Neural progenitor cell (in vitro differentiated cells): Measurements from ENCODE around the gene ACCS. TPM values are rescaled to one million over a fixed set of nuclear protein-coding genes. Genes with fewer than 3 reads are reported as not detected.

Source experiments
- DNase-seq: peaks from one replicate; pipeline ENCODE4 v3.0.0-alpha.2; 2016; ENCODE audit warnings: low spot score
- H2AFZ ChIP-seq: fragments of 200-600 bp; sonication (generic); replicated peaks from 2 replicates; pipeline ENCODE4 v1.6.1; 2016; ENCODE audit warnings: antibody characterized with exemption
- H3F3A ChIP-seq: fragments of 200-600 bp; sonication (generic); 2 replicates; pipeline ENCODE4 v1.6.1; 2016; ENCODE audit warnings: antibody characterized with exemption, low read depth
- H3K27ac ChIP-seq: fragments of 200-600 bp; sonication (generic); 2 replicates; pipeline ENCODE4 v1.5.1; 2016; ENCODE audit warnings: mild to moderate bottlenecking
- H3K27me3 ChIP-seq: fragments of 200-600 bp; sonication (generic); 2 replicates; pipeline ENCODE4 v1.6.1; 2016; ENCODE audit warnings: mild to moderate bottlenecking, moderate library complexity
- H3K36me3 ChIP-seq: fragments of 200-600 bp; sonication (generic); 2 replicates; pipeline ENCODE4 v1.5.1; 2016
- H3K4me1 ChIP-seq: fragments of 200-600 bp; sonication (generic); 2 replicates; pipeline ENCODE4 v1.6.1; 2016; ENCODE audit warnings: mixed run types
- H3K4me2 ChIP-seq: fragments of 200-600 bp; sonication (generic); 2 replicates; pipeline ENCODE4 v1.6.1; 2016
- H3K4me3 ChIP-seq: fragments of 200-600 bp; sonication (generic); 2 replicates; pipeline ENCODE4 v1.5.1; 2016
- H3K79me2 ChIP-seq: fragments of 200-600 bp; sonication (generic); 2 replicates; pipeline ENCODE4 v1.6.1; 2016; ENCODE audit warnings: low read depth
- H3K9ac ChIP-seq: fragments of 200-600 bp; sonication (generic); 2 replicates; pipeline ENCODE4 v1.6.1; 2016
- H3K9me3 ChIP-seq: fragments of 200-600 bp; sonication (generic); 2 replicates; pipeline ENCODE4 v1.5.1; 2016; ENCODE audit warnings: low read depth
- H4K20me1 ChIP-seq: fragments of 200-600 bp; sonication (generic); 2 replicates; pipeline ENCODE4 v1.6.1; 2016; ENCODE audit warnings: low read depth
- H3K27ac Mint-ChIP-seq: 3 replicates; pipeline ENCODE4 v1.8.0; 2021; ENCODE audit warnings: mixed read lengths
- H3K27me3 Mint-ChIP-seq: 2 replicates; pipeline ENCODE4 v1.8.0; 2022; ENCODE audit warnings: low read depth, mild to moderate bottlenecking, inconsistent platforms, moderate library complexity, mixed read lengths; ENCODE audit not compliant: insufficient read depth
- H3K36me3 Mint-ChIP-seq: 3 replicates; pipeline ENCODE4 v1.8.0; 2021; ENCODE audit warnings: mixed read lengths
- H3K4me1 Mint-ChIP-seq: 3 replicates; pipeline ENCODE4 v1.8.0; 2021; ENCODE audit warnings: mixed read lengths
- H3K4me3 Mint-ChIP-seq: 3 replicates; pipeline ENCODE4 v1.8.0; 2021; ENCODE audit warnings: mild to moderate bottlenecking, moderate library complexity, mixed read lengths
- H3K9me3 Mint-ChIP-seq: 3 replicates; pipeline ENCODE4 v1.8.0; 2020; ENCODE audit warnings: mixed read lengths
- EZH2 ChIP-seq: fragments of 200-600 bp; sonication (generic); IDR thresholded peaks from 2 replicates; pipeline ENCODE4 v1.6.1; 2017; ENCODE audit warnings: antibody characterized with exemption, mild to moderate bottlenecking, moderate library complexity
- EZH2phosphoT487 ChIP-seq: fragments of 200-600 bp; sonication (generic); IDR thresholded peaks from 2 replicates; pipeline ENCODE4 v1.6.1; 2017; ENCODE audit warnings: antibody characterized with exemption
- total RNA-seq: library from RNA; depleted of rRNA; stranded (reverse); fragments of >200 nt; gene quantifications from 2 replicates; pipeline ENCODE4 v1.2.3, GENCODE V29; 2015; ENCODE audit warnings: low replicate concordance
- TF ChIP-seq, protein P1 (sequence below): fragments of 200-600 bp; sonication (generic); IDR thresholded peaks from 2 replicates; pipeline ENCODE4 v1.5.1; 2017; ENCODE audit warnings: antibody characterized with exemption, mild to moderate bottlenecking

ACCS gene
- total RNA-seq, 1 donor from 2014 or later: 7.0 TPM

- no peaks in the 10 kb centered on the region for H3K27me3 ChIP-seq
- H3K9me3 ChIP-seq: no peaks in the 10 kb centered on the region
- peaks cover 17% of the 10 kb centered on the region for H3K36me3 Mint-ChIP-seq
- H3K4me2 ChIP-seq: no peak overlapping the region
- H3K27me3 Mint-ChIP-seq: peaks cover 2% of the 10 kb centered on the region
- no peak overlapping the region for H3K27ac ChIP-seq
- H4K20me1 ChIP-seq: peaks cover 40% of the 10 kb centered on the region
- H3K79me2 ChIP-seq: peaks cover 14% of the 10 kb centered on the region
- no peaks in the 10 kb centered on the region for H3K4me1 ChIP-seq
- H3K9ac ChIP-seq: no peak overlapping the region
- TF ChIP-seq EZH2: no peak
- no peak for TF ChIP-seq EZH2phosphoT487
- TF ChIP-seq, protein P1, sequence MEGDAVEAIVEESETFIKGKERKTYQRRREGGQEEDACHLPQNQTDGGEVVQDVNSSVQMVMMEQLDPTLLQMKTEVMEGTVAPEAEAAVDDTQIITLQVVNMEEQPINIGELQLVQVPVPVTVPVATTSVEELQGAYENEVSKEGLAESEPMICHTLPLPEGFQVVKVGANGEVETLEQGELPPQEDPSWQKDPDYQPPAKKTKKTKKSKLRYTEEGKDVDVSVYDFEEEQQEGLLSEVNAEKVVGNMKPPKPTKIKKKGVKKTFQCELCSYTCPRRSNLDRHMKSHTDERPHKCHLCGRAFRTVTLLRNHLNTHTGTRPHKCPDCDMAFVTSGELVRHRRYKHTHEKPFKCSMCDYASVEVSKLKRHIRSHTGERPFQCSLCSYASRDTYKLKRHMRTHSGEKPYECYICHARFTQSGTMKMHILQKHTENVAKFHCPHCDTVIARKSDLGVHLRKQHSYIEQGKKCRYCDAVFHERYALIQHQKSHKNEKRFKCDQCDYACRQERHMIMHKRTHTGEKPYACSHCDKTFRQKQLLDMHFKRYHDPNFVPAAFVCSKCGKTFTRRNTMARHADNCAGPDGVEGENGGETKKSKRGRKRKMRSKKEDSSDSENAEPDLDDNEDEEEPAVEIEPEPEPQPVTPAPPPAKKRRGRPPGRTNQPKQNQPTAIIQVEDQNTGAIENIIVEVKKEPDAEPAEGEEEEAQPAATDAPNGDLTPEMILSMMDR: no peak
- no peak overlapping the region for H2AFZ ChIP-seq
- no peaks in the 10 kb centered on the region for H3K9me3 Mint-ChIP-seq
- DNase-seq: no peak
- H3K4me3 ChIP-seq: no peak overlapping the region
- no peaks in the 10 kb centered on the region for H3K36me3 ChIP-seq
- peaks cover 1% of the 10 kb centered on the region for H3F3A ChIP-seq
- H3K4me3 Mint-ChIP-seq: no peak overlapping the region
- H3K27ac Mint-ChIP-seq: no peak overlapping the region
- H3K4me1 Mint-ChIP-seq: no peaks in the 10 kb centered on the region
Observed at GRCh38 chr11:44104481-44105294, 38.6 kb downstream of the ACCS start.

DNA sequence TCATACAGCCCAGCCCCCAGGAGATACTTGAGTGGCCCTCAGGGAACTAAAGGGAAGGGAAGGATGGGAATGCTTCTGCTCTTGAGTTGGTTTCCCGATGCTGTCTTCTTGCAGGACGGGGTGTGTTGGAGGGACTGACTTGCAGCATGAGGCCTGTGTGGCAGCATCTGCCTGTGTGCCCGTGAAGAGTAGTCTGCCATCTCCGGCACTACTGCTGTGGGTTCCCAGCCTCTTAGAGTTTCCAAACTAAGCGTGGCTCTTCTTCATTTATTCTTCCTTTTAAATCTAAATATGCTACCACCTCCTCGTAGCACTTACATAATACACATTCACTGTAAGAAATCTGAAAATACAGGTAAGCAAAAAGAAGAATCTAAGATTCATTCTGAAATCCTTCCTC lies 42.2 kb downstream of the ACCS start:
- H3K9me3 ChIP-seq: no peaks in the 10 kb centered on the region
- TF ChIP-seq EZH2phosphoT487: no peak
- TF ChIP-seq, protein P1: no peak
- TF ChIP-seq EZH2: no peak
- Mint-ChIP-seq H3K36me3 (peaks cover 17% of the 10 kb centered on the region), H3K9me3 (no peaks in the 10 kb centered on the region), H3K4me1 (peaks cover 6% of the 10 kb centered on the region), H3K4me3 (no peak overlapping the region), H3K27ac (no peak overlapping the region), H3K27me3 (peaks cover 2% of the 10 kb centered on the region)
- H2AFZ ChIP-seq: no peak overlapping the region
- H3K36me3 ChIP-seq: peaks cover 10% of the 10 kb centered on the region
- no peaks in the 10 kb centered on the region for H3K27me3 ChIP-seq
- peaks cover 32% of the 10 kb centered on the region for H4K20me1 ChIP-seq
- DNase-seq: no peak
- H3F3A ChIP-seq: peaks cover 4% of the 10 kb centered on the region
- H3K79me2 ChIP-seq: peaks cover 4% of the 10 kb centered on the region
- H3K9ac ChIP-seq: no peak overlapping the region
- H3K4me3 ChIP-seq: no peak overlapping the region
- peaks cover 2% of the 10 kb centered on the region for H3K4me1 ChIP-seq
- no peak overlapping the region for H3K27ac ChIP-seq
- no peak overlapping the region for H3K4me2 ChIP-seq

GRCh38 chr11:44110231-44110679 lies 44.2 kb downstream of the ACCS start:
- peak; percentile 64 for DNase-seq
- no peak for TF ChIP-seq EZH2phosphoT487
- TF ChIP-seq, protein P1: peak; percentile 89
- Histone ChIP-seq H3F3A (peaks cover 4% of the 10 kb centered on the region), H4K20me1 (peaks cover 28% of the 10 kb centered on the region), H3K4me2 (no peak overlapping the region), H3K9ac (no peak overlapping the region), H2AFZ (no peak overlapping the region), H3K27ac (no peak overlapping the region), H3K4me1 (peaks cover 10% of the 10 kb centered on the region), H3K4me3 (no peak overlapping the region), H3K27me3 (no peaks in the 10 kb centered on the region), H3K79me2 (no peaks in the 10 kb centered on the region), H3K9me3 (no peaks in the 10 kb centered on the region), H3K36me3 (peaks cover 10% of the 10 kb centered on the region)
- peaks cover 28% of the 10 kb centered on the region for H3K36me3 Mint-ChIP-seq
- H3K4me3 Mint-ChIP-seq: no peak overlapping the region
- H3K27ac Mint-ChIP-seq: no peak overlapping the region
- peaks cover 12% of the 10 kb centered on the region for H3K4me1 Mint-ChIP-seq
- H3K9me3 Mint-ChIP-seq: no peaks in the 10 kb centered on the region
- H3K27me3 Mint-ChIP-seq: peaks cover 2% of the 10 kb centered on the region
